Cerebellar cortex (tissue), 1 donor: Measurements from ENCODE around the gene SLC12A8.

Experiments
- DNase-seq: peaks from one replicate; pipeline ENCODE4 v3.0.0-alpha.2; 2015; ENCODE audit warnings: low spot score

Gene SLC12A8

GRCh38 chr3:125151916-125152315 lies 60.6 kb downstream of the SLC12A8 start:
- no peak for DNase-seq

GRCh38 chr3:125151442-125151817 lies 61.1 kb downstream of the SLC12A8 start:
- no peak for DNase-seq

GRCh38 chr3:125150525-125151441 lies 61.8 kb downstream of the SLC12A8 start:
- DNase-seq, result peak; percentile 47

GRCh38 chr3:125149462-125149861 lies 63.1 kb downstream of the SLC12A8 start:
- no peak for DNase-seq

- no peak for DNase-seq
Observed at GRCh38 chr3:125148836-125149235, 63.7 kb downstream of the SLC12A8 start.

- DNase-seq, result no peak
Observed at GRCh38 chr3:125148016-125148812, 64.3 kb downstream of the SLC12A8 start.

GRCh38 chr3:125147491-125147820 lies 65.1 kb downstream of the SLC12A8 start:
- no peak for DNase-seq

GRCh38 chr3:125146626-125147490 lies 65.7 kb downstream of the SLC12A8 start:
- no peak for DNase-seq

GRCh38 chr3:125145751-125146475 lies 66.6 kb downstream of the SLC12A8 start:
- DNase-seq, result no peak

- no peak for DNase-seq
Observed at GRCh38 chr3:125144653-125145314, 67.8 kb downstream of the SLC12A8 start.

- DNase-seq, result no peak
Observed at GRCh38 chr3:125143982-125144652, 68.4 kb downstream of the SLC12A8 start.

GRCh38 chr3:125143538-125143937 lies 69.0 kb downstream of the SLC12A8 start:
- no peak for DNase-seq

GRCh38 chr3:125142940-125143339 lies 69.6 kb downstream of the SLC12A8 start:
- DNase-seq, result no peak

- no peak for DNase-seq
Observed at GRCh38 chr3:125142420-125142778, 70.1 kb downstream of the SLC12A8 start.

- DNase-seq, result no peak
Observed at GRCh38 chr3:125141596-125142419, 70.7 kb downstream of the SLC12A8 start.

- no peak for DNase-seq
Observed at GRCh38 chr3:125140818-125141595, 71.5 kb downstream of the SLC12A8 start.

- DNase-seq, result no peak
Observed at GRCh38 chr3:125140011-125140817, 72.3 kb downstream of the SLC12A8 start.

GRCh38 chr3:125139386-125139785 lies 73.2 kb downstream of the SLC12A8 start:
- no peak for DNase-seq
